AG10803 (cell line): ENCODE data around the gene FRMD4A.
"Not testable (repeated sequence)": the region's sequence is repeated elsewhere in the genome, so short reads cannot be mapped to it uniquely, and the experiment has no call there.

ENCODE experiments used
- DNase-seq: peaks from one replicate; pipeline ENCODE4 v3.0.0; 2010; ENCODE audit warnings: low read depth
- H3K4me3 ChIP-seq: 2 replicates; pipeline ENCODE4 v1.5.1; 2011; ENCODE audit warnings: mild to moderate bottlenecking, low read length, control low read depth
- TF ChIP-seq, protein P1 (sequence below): conservative IDR thresholded peaks from 2 replicates; pipeline ENCODE4 v1.5.1; 2011; ENCODE audit warnings: mild to moderate bottlenecking, low read length, control low read depth, inconsistent platforms

Gene FRMD4A

GRCh38 chr10:13865758-13866491 is 464.8 kb downstream of the FRMD4A start:
- TF ChIP-seq, protein P1, sequence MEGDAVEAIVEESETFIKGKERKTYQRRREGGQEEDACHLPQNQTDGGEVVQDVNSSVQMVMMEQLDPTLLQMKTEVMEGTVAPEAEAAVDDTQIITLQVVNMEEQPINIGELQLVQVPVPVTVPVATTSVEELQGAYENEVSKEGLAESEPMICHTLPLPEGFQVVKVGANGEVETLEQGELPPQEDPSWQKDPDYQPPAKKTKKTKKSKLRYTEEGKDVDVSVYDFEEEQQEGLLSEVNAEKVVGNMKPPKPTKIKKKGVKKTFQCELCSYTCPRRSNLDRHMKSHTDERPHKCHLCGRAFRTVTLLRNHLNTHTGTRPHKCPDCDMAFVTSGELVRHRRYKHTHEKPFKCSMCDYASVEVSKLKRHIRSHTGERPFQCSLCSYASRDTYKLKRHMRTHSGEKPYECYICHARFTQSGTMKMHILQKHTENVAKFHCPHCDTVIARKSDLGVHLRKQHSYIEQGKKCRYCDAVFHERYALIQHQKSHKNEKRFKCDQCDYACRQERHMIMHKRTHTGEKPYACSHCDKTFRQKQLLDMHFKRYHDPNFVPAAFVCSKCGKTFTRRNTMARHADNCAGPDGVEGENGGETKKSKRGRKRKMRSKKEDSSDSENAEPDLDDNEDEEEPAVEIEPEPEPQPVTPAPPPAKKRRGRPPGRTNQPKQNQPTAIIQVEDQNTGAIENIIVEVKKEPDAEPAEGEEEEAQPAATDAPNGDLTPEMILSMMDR, result no peak
- no peak overlapping the region for H3K4me3 ChIP-seq
- peak; percentile 62 for DNase-seq

- not testable (repeated sequence) for DNase-seq
Observed at GRCh38 chr10:13865220-13865619, 465.5 kb downstream of the FRMD4A start.

GRCh38 chr10:13862546-13863233 is 468.0 kb downstream of the FRMD4A start:
- TF ChIP-seq, protein P1, result no peak
- peak; percentile 18 for DNase-seq
- no peak overlapping the region for H3K4me3 ChIP-seq

More at GRCh38 chr10:13865220-13865619, 465.5 kb downstream of the FRMD4A start:
- not testable (repeated sequence) for H3K4me3 ChIP-seq

DNA sequence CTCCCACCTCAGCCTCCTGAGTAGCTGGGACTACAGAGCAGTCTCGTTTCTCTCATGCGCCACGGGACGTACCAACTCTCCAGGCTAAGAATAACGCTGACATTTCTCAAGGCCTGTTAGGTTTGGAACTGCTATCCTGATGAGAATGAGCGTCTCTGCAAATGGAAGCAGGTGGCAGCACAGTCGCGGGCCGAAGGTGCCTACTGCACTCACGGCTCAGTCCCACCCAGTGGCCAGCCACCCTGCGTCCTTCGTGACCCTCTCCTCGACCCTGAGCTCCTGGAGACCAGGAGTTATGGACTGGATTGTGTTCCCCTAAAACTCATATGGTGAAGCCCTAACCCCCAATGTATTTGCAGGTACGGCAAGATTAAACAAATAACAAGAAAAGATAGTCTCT is 469.8 kb downstream of the FRMD4A start:
- TF ChIP-seq, protein P1, result no peak

DNA sequence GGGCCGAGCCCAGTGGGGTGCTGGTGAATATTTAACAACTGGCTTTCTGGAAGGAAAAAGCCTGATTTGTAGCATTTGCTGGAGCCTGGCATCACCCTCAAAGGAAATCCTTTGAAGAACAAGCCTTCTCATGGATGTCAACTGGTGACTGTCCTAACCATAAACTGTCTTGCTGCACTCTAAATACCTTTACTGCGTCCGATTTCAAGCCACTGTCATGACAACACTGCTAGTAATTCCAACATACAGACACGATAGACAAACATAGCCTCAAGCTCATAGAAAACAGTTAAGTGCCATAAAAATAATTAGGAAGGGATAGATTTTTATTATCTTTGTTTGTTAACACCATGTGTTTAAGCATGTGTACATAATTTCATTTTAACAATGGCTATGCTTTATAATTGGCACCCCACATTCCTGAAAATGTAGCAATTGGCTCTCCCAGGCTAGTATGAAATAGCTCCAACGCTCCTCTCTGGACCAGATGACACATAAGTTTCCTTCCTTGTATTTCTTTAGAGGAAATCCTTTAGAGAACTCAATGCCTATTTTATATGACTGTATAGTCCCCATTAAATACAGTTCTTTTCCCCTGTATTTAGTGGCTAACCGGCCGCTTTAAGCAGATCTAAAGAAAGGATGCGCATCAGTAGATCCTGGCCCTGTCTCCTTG is 470.6 kb downstream of the FRMD4A start:
- DNase-seq, result peak; percentile 71
- TF ChIP-seq, protein P1, result no peak
- no peak overlapping the region for H3K4me3 ChIP-seq

More for the DNA sequence above, 469.8 kb downstream of the FRMD4A start:
- DNase-seq, result no peak
- no peak overlapping the region for H3K4me3 ChIP-seq

DNA sequence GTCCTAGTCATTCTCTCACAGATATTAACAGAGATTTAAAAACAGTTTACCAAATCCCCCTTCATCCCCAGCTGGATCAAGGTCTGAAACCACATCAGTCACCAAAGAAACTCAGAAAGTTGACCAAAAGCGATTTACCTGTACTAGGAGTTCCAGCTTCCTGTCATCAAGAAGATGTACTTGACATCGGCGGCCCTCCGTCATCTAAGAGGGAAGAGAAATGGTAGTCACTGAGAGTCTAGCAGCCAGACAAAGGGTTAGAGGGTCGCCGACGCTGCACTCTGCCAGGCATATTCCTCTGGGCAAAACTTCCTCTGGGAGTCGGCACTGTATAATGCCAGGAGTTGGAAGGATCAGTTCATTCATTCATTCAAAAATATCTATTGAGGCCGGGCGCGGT is 472.0 kb downstream of the FRMD4A start:
- H3K4me3 ChIP-seq, result no peak overlapping the region
- no peak for DNase-seq
- TF ChIP-seq, protein P1, result no peak

DNA sequence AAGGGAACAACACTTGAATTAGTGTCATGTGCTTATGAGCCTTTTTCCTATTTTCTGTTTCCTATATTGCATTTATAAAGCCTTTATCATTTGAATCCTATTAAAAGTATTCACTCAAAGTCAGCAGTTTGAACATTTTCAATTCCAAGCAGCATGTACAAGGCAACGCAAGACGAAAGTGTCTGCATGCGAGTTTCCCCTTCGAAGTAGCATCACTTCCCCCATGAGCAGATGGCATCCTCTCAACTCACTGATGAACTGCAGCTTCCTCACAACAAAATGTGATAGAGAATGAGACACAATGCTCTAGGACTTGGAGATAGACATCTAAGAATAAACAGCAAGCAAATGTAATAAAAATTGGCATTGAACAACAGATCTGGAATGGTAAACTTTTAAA is 473.3 kb downstream of the FRMD4A start:
- TF ChIP-seq, protein P1, result no peak

More for the DNA sequence above, 473.3 kb downstream of the FRMD4A start:
- no peak for DNase-seq
- H3K4me3 ChIP-seq, result no peak overlapping the region
